ENCODE results near the gene MFSD6.
"Not testable (repeated sequence)": the region's sequence is repeated elsewhere in the genome, so short reads cannot be mapped to it uniquely, and the experiment has no call there.

Gene MFSD6

DNA sequence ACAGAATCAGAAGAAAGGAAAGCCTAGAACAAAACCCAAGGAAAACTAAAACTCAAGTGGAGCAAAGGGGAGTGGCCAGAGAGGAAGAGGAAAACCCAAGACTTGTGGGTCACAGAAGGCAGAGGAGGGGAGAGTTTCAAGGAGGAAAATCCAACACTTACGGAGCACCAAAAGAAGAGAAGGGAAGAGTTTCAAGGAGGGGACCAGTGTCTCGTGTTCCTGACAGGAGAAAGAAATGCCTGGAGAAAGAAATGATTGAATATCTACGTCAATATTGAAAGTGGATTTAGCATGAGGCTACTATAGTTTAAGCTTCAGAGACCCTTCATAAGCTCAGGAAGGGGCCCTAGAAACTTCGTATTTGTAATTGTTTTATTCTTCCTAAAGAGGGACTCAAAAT, 1.4 kb upstream of the MFSD6 start:
- no peak for DNase-seq

DNA sequence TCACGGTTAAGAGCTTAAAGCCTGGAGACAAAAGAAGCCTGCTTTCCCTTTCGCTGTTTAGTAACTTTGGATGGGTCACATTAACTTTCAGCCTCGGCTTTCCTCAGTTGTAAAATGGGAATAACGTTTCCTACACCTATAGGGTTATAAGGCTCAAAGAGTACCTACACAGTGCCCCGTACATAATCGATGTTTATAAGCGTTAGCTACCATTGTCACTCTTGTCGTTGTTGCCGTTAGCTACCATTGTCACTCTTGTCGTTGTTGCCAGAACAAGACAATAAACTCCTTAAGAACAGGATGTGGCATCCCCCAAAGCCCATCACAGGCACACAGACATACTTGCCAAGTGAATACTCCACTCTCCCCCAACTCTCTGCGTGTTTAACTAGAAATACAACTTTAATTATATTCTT, 901 bp upstream of the MFSD6 start:
- no peak for DNase-seq

- DNase-seq = peak; percentile 49
Measured at GRCh38 chr2:190408538-190409271, 550 bp downstream of the MFSD6 start.

DNA sequence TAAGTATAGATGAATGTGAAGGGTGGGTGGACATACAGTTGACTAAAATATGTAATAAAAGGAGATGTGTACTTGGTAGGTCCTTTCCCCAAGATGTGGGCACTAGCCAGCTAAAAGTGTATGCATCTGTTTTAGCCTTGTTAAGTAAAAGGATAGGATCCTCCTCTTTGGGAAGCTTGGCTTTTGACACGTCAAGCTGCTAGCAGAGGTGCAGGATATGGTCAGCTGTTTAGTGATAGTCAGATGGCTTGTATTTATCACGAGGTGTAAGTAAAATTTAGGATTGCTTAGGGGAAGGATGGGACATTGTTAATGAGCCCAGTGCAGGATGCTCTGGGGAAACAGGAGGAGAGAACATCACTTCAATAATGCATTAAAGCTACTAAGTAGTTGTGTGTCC, 1.5 kb downstream of the MFSD6 start:
- DNase-seq = no peak

DNA sequence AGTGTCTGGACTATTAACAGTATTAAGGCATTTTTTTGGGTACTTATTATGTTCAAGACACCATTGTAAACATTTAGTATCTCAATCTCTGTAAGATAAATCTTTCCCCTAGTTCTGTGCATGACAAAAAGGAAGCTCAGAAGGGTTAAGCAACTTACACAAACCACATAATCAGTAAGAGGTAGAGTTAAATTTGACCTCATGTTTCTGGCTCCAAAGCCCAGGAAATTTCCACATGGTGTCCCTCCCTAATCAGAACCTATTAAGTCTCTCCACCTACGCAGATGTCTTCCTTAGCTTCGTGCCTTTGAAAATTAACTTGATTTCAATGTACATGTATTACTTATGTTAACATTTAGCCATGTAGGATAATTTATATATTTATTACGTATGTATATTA, 2.0 kb downstream of the MFSD6 start:
- no peak for DNase-seq

- no peak for DNase-seq
Measured at GRCh38 chr2:190412966-190413365, 4.8 kb downstream of the MFSD6 start.

DNA sequence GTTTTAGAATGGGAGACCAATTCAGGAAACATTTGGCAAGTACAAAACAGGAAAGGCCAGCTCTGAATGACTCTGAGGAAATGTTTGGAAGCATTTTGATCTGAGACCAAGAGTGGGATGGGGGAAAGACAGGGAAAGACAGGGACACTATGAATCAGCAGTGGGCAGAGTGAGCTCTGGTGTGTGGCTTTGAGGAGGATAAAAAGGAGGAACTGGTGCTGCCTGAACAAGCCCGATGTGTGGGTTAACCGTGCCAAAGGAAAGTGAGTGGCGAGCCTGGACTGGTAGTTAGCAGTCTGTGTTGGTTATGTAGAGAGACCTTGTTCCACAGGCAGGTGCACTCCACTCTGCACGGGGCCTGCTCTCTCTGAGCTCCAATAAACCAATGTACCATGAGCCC, 5.3 kb downstream of the MFSD6 start:
- DNase-seq = no peak

DNA sequence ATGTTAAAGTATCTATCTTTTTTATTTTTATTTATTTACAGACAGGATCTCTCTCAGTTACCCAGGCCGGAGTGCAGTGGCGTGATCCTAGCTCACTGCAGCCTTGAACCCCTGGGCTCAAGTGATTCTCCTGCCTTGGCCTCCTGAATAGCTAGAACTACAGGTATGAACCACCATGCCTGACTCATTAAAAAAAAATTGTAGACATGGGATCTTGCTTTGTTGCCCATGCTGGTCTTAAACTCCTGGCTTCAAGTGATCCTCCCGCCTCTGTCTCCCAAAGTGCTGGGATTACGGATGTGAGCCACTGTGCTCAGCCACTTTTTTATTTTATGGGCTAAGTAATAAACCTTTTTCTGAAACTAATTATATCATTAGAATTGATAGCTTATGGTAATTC, 7.1 kb downstream of the MFSD6 start:
- no peak for DNase-seq

DNA sequence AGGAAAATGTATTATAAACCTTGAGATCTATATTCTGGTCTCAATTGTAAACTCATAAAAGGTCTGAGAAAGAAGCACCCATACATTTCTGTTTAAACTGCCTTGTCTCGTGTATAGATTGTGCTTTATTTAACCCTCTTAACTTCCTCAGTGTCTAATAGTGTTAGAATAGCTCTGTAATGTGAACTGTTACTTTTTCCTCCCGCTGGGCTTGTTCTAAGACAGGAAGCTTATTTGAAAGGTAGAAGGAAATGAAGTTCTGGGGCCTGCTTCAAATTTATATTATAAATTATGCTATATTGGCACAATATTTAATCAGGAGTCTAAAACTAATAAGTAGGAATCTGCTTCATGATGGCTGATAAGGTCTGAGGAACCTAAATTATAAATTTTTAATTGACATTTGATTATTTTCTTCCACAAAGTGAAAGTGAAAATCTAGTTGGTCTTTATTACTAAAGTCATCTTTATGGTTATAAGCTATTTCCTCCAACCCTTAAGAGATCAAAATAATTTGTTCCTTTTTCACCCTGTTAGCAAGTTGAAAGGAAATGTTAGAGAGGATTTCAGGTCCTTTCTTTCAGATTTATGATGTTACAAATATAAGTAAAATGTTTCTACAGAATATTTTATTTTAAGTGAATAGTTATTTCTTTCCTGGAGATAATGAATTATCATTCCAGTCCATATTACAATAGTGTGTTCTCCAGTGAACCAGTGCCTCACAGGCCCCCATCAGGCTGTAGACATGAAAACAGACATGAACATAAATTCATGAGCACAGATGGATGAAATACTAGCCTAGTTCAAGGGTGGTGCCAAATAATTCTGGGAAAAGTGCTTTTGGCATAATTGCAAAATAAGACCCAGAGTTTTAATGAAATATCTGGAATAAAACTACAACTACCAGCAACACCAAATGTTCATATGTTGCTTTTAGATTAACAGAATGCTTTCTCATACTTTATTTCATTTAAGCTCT, 7.9 kb downstream of the MFSD6 start:
- DNase-seq = no peak

DNA sequence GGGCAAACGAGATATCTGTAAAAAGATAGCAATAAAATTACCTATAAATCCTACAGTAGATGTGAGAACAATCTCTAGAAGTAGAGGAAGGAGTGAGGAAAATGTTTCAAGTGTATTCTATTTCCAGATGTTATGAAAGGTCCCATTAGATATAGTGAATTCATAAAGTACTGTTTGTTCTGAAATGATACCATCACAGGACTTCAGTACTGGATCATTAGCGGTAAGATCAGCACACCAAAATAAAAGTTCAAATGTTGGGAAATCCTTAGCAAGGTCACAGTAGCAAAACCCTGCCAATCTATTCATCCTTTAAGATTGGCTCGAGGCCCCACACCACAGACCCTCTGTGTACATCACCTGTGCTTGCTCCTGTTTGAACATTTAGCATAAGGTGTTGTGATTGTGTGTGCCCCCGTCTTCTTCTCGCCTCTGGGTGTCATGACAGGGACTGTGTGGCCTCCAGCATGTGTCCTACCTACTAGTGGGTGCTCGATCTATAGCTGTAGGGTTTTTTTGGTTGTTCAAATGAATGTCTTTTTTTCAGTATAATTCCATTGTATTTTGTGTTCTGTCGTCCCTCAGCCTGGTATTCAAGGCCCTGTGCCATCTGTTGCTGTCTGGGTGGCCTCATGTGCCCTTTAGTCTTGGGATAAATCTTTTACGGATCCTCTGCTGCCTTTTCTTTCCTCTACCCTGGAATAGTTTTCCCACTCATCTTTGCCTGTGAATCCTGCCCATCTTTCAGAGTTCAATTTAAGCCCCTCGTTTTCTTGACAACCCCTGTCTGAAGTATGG, 9.1 kb downstream of the MFSD6 start:
- no peak for DNase-seq

DNA sequence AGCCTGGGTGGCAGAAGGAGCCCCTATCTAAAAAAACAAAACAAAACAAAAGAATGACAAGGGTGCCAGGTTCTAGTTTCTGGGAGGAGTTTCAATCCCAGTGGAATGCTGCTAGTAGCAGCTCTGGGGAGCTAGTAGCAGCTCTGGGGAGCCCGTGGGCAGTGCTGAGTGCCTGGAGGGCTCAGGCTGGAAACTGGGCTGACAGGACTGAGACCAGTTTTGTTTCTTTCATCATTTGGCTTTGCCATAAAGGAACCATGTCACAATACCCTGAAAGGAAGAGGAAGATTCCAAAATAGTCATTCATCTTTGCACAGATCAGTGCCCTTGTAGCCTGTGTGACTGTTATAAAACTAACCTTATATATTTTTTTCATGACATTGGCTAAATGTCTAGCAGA, 10.6 kb downstream of the MFSD6 start:
- DNase-seq = no peak

DNA sequence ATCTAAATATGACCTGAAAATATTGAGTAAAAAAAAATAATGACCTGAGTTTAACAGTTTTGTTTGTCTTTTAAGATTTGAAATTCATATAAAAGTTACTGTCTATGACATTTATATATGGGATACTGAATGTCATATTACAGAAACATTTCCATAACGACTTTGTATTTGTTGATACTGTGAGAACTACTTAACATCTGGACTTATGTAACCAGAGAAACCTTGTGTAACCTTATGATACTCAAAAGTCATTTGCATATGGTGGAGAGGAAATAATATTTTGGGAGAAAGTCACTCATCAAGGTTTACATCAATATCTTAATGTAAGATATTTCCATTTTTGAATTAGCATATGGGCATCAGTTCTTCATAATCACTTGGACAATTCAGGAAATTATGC, 12.6 kb downstream of the MFSD6 start:
- no peak for DNase-seq

DNA sequence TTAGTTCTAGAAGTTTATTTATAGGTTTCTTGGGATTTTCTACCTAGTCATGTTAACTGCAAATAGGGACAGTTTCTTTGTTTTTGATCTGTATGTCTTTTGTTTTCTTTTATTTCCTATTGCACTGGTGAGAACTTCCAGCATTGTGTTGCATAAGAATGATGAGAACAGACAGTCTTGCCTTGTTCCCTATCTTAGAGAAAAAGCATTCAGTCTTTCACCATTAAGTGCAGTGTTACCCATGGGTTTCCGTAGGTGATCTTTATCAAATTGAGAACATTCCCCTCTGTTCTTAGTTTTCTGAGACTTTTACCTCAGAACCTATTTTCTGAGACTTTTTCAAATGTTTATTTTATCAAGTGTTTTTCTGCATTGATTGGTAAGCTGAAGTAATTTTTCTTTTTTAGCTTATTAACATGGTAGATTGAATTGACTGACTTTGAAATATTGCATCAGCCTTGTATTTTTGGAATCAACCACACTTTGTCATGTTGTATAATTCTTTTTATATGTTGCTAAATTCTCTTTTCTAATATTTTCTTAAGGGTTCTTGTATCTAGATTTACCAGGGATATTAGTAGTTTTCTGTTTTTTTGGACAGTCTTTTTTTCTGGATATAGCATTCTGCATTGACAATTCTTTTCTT, 17.2 kb downstream of the MFSD6 start:
- no peak for DNase-seq

GRCh38 chr2:190425883-190426658, 17.9 kb downstream of the MFSD6 start:
- DNase-seq = no peak

DNA sequence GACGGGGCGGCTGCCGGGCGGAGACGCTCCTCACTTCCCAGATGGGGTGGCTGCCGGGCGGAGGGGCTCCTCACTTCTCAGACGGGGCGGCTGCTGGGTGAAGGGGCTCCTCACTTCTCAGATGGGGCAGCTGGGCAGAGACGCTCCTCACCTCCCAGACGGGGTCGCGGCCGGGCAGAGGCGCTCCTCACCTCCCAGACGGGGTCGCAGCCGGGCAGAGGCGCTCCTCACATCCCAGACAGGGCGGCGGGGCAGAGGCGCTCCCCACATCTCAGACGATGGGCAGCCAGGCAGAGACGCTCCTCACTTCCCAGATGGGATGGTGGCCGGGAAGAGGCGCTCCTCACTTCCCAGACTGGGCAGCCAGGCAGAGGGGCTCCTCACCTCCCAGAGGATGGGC, 22.7 kb downstream of the MFSD6 start:
- not testable (repeated sequence) for DNase-seq

DNA sequence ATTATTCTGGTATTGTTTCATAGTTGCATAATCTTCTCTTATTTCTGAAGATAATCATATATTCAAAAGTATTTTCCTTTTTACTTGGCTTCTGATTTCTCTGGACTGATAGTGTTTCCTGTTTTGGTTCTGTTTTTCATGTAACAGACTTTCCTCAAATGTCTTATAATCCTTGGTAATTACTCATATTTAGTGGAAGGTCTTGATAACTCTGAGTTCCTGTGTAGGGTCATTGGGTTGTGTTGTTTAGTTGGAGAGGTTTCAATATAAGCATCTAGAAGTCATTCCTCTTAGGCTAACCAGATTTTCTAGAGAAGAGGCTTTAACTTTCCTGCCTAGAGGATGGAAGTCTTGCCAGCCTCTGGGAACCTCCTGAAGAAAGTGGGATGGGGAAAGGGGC, 23.8 kb downstream of the MFSD6 start:
- no peak for DNase-seq

DNA sequence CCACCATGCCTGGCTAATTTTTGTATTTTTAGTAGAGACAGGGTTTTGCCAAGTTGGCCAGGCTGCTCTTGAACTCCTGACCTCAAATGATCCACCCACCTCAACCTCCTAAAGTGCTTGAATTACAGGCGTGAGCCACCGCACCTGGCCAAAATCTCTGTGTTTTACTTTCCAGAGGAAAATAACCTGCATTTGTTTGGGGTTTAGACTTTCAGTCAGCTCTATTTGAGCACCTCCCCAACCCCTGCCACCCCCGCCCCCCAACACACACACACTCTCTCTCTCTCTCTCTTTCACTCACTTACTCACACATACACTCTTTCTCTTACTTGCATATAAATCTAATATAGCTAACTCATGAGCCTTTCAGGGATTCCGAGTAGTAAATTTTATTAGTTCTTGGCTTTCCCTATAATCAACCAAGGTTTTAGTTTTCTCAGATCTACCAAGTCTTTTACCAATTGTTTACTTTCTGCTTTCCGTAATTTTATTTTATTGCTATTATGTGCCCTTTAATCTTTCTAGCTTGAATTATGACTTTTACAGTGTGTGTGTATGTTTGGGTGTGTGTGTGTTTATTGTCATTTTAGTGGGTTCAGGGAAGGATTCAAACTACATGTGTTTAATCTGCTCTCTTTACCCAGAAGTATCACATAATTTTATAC, 24.5 kb downstream of the MFSD6 start:
- DNase-seq = no peak

- no peak for DNase-seq
Measured at GRCh38 chr2:190435031-190435670, 27.0 kb downstream of the MFSD6 start.

DNA sequence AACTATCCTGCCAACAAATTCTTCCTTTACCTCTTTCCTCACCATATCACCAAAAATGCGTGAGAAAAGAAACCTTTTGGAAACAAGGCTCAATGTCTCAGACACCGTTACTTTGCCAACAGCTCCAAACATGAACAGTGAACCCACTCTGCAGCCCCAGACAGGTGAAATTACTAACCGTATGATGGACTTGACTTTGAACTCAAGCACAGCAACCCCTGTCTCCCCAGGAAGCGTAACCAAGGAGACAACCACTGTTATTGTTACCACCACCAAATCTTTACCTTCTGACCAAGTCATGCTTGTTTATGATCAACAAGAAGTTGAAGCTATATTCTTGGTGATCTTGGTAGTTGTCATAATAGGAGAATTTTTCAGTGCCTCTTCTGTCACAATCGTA, 28.4 kb downstream of the MFSD6 start:
- DNase-seq = no peak

DNA sequence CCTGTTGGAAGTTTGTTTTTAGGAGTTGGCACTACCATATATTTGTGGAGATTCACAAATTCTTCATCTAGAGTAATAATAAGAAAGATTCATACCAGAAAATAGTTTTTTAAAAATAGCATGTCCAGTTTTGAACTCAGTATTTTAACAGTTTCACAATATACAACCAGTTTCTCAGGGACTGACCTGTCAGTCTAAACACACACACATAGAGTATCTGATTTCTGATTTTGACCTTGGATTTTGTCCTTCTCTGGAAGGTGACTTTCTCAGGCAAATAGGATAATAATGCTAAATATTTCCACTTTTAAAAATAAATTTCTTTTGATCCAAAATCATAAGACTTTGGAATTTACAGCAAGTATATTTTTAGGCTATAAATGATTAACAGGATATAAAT, 32.0 kb downstream of the MFSD6 start:
- DNase-seq = no peak

GRCh38 chr2:190441564-190441963, 33.4 kb downstream of the MFSD6 start:
- no peak for DNase-seq

Data from SHP77 treated with DMSO at 0.1 percent for 48 hours (cell line).